Fibroblast of skin of back (primary cell): ENCODE data around the gene AEN.

Experiments used
- DNase-seq: peaks from one replicate; pipeline ENCODE4 v3.0.0-alpha.2; 2013

AEN gene

DNA sequence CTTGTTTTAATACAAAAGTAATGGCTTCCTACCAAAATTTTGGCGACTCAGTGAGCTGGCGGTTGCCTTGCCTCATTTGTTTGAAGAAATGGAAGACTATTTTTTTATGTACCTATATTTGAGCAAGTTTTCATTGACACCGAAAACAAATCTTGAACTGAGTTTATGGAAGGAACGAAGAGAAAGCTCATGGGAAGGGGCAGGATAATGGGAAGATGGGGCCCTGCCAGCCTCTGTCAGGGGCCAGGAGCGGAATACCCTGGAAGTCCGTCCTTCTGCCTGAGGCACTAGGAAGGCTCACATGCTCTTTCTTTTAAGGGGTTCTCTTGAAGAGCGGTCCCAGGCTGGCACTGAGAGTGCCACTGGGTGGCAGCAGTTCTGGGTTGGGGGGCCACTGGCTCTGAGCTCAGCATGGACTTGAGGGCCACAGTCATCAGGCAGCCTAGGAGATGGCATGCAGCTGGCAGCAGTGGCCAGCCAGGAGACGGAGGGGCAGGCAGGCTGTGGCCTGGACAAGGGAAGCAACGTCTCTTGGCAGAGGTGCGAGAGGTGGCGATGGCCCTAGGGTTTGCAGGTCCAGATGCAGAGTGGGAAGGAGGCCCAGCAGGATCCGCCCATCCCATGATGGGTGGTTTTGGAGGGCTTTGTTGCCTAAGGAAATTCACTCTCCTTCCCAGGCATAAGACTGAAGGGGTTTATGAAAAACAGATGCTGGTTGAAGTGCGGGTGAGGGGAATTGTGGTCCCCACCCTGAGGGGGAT, 59.3 kb downstream of the AEN start:
- DNase-seq, result no peak

DNA sequence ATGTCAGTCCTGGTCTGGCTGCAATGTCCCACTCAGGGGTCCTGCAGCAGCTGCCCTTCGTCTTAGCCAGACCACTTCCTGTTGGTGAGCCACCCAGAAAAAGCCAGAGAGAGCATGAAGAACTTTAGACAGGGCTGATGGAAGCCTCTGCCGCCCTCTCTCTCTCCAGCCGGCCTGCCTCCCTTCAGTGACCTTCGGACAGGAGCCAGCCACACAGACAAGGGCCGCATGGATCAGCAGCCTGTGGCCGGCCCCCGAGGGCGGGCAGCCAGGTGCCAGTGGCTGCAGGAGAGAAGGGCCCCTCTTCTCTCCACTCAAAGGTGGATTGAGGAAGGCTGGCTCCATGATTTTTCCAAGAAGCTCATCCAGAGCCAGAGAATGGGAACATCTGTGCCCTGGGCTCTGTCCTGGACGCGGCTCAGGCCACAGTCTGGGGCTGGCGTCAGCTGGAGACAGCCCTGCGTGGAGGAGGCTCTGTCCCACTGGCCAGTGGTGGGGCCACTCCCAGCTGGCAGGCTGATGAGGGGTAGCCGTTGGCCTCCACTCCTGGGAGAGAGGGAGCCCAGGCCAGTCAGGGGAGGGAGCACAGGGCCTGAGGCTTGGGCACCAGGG, 60.6 kb downstream of the AEN start:
- no peak for DNase-seq
